Activated T-helper 1 cell treated with anti-CD3 and anti-CD28 coated beads, Interleukin-2, amount 50 U/mL, for 16 hours (primary cell): ENCODE data around the gene DACH1.
"Not testable (repeated sequence)": the region's sequence is repeated elsewhere in the genome, so short reads cannot be mapped to it uniquely, and the experiment has no call there.

Experiments
- DNase-seq, 2 donors: peaks; one replicate each; pipeline ENCODE4 v3.0.0-alpha.2; 2020; ENCODE audit warnings: low read depth in 1 of 2, low spot score in 1 of 2

The DACH1 gene

GRCh38 chr13:71866335-71867130 is 471 bp downstream of the DACH1 start:
- DNase-seq, result no peak

GRCh38 chr13:71865874-71866334 is 1.1 kb downstream of the DACH1 start:
- no peak for DNase-seq

- no peak for DNase-seq
These were observed 1.8 kb downstream of the DACH1 start for GRCh38 chr13:71864986-71865873.

GRCh38 chr13:71864094-71864985 is 2.7 kb downstream of the DACH1 start:
- no peak for DNase-seq

DNA sequence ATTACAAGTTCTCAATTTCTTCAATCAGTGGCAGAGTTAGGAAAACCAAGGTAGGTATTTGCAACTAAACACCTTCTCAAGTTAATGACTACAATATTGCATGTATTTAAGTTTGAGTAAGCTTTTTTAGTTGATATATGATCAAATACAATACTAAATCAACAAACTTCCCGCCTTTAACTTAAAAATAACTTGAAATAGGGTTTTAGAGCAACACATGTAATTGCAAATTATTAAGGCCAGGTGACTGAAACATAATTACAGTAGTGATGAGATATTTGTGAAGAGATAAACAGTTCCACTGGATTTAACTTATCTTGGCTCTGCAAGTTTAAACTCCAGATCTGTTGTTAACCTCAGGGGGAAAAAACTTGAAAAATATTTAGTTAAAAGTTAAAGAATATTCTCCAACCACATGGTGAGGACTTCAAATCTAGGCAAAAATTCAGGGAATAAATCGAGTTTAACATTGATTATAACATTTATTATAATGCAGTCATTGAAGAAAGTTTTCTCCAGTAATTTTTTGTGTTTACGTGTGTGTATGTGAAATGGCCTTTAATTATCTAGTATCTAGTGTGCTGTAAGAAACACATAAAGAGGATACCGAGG is 3.6 kb downstream of the DACH1 start:
- no peak for DNase-seq

DNA sequence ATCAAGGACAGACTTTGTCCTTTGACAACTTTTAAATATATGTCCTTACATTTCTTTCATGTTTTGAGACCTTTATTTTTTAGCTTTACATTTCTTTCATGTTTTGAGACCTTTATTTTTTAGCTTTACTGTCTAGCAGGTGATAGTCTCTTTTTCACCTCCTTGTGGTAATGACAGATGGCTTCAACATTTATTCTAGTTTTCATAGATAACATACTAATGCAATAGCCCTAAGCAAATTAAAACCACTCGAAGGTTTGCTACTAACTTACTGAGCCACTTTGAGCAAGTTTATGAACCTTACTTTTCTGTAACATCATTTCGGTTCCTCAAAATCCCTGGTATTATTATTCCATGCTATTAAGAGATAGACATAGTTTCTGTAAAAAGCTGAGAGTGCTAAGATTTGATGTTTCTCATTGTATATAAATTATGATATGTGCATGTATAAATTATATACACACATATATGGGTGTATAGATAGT is 4.5 kb downstream of the DACH1 start:
- DNase-seq, result no peak

DNA sequence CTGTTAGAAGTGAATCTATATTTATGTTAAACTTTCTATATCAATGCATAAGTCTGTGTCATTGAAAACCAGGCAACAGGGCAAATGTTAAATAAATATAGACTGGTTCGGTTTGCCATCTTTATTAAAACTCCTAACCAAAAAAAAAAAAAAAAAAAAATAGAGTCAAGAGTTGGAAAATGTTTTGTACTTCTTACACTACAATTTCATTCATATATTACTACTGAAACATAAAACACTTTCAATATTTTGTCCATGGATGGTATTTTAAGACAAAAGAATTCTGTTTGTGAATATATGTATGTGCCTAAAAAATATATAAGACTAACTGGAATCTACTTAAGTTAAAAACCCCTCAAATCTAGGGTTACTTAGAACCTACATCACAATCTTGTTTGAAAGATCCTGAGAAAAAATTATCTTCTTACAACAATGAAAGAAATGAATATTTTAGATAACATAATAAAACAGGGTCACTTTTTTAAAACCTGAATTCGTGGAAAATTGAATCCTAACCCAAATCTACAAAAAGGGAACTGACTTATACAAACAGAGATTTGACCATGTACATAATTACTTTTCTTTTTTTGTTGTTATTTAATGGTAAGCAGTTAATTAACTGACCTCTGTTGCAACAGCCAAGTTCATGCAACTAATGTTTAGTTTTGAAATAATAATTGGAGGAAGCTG is 5.1 kb downstream of the DACH1 start:
- DNase-seq, result no peak

GRCh38 chr13:71860547-71861138 is 6.4 kb downstream of the DACH1 start:
- DNase-seq, result no peak

DNA sequence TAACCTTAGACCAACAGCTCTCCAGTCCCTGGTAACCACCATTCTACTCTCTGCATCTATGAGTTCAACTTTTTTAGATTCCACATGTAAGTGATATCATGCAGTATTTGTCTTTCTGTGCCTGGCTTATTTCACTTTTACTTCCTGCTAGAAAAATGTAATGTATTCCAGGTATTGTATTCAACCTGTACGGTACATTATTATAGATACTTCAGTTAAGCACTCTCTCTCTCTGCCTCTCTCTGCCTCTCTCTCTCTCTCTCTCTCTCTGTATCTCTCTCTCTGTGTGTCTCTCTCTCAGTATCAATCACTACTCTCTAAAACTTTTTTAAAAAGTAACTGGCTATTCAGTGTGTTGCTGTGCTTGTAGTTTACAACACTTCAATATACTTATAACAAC is 8.4 kb downstream of the DACH1 start:
- DNase-seq, result no peak

GRCh38 chr13:71856548-71857043 is 10.4 kb downstream of the DACH1 start:
- no peak for DNase-seq

DNA sequence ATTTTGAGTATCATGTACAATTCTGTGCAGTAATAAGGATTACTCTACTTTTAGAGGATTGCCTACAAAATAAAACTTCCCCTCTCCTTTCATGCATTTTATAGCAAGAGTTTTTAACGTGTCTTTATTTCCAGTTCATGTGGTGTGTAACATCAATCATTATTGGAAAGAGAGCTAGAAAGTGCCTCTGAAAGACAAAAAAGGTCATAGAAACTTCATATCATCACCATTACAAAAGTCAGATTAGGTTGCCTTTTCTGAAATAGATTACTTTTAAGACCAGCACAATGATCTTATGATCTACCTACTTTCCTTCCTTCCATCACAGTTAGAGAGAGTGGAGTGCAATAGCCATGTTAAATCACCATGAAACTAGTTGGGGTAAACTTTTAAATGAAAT is 12.6 kb downstream of the DACH1 start:
- no peak for DNase-seq

DNA sequence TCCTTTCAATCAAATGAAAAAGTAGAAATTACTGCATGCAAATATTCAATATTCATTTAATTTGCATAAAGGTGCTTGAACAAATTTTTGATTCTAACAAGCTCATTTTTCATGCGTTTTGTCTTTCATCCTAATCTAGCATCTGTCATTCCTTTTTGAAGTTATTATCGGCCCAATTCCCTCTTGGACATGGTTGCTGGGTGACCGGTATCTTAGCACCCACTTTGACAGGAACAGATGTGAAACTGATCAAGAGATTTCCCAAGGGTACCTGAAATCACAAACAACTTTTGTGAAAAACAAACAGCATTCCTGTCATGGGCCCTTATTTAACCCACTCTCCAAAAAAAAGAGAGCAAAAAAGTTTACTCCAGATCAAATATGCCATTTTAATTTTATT is 13.3 kb downstream of the DACH1 start:
- no peak for DNase-seq

DNA sequence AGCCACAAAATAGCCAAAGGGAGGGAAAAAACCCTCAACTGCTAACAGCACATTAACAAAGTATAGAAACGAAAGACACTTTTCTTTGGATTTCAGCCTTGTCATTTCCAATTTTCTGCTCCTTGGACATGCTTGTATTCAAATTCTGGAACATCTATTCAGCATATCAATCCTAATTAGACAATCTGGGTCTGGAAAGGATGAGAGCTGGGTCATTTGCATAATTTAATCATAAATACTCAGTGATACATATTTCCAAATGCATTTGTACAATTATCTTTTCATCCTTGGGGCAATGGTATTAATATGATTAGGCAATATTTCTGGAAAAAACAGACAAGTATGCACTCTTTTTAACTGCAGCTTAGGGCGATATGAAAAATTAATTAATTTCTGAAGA is 14.3 kb downstream of the DACH1 start:
- DNase-seq, result no peak

DNA sequence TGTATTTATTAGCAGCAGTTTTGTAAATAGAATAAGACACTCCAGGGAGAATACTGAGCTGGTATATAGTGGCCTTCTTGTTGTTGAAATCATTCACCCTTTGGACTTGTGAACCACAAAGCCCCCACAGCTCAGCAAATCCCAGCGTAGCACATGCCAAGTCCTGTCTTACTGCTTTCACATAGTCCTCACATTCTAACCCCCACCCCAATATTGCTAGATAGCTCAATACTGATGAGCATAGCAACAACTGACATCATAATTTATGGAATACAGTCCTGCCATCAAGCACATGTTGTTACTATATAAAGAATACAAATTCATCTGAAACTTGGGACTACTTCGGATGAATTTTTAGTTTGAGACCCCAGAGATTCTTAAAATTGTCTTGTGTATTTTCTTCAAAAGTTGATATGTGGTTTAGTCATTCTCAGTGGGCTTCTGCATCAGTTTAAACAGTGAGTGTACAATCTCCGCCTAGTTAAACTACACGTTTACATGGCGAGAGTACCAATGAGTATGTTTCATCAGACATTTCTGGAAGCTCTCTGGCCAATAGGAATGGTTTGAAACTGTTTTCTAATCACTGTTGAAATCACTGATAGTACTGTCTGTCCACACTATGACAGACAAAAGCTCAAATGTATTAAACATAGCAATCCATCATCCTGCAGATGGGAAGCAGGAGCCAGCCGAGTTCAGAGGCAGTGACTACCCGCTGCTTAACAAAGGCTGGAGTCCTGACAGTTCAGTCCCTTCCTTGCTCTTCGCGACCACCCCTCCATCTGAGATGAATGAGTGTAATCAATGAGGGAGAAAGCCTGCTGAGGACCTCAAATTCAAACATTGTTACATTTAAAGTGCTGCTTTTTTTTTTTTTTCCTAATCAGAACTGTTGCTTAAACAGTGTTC is 15.2 kb downstream of the DACH1 start:
- no peak for DNase-seq

GRCh38 chr13:71842003-71842402 is 25.0 kb downstream of the DACH1 start:
- DNase-seq, result no peak

DNA sequence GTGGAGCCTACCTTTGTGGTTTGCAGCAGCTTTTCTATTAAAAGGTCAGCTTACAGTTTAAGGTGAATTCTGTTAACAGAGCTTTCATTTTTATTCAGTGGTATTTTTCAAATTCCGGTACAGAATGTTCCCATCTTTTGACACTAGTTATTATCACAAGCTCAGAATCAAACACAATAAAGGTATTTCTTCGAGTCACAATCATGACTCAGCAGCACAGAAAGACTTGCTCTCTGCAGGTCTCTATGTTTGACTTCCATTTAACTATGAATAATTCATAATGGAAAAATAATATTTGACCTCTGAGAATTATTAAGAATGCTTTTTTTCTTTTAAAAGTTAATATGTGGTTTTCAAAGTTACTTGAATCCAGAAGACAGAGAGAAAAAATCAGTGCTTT is 28.2 kb downstream of the DACH1 start:
- no peak for DNase-seq

GRCh38 chr13:71837582-71837981 is 29.4 kb downstream of the DACH1 start:
- DNase-seq, result not testable (repeated sequence)

- DNase-seq, result no peak
These were observed 35.3 kb downstream of the DACH1 start for GRCh38 chr13:71831716-71832115.
